Measurements from ENCODE around the gene BABAM2. TPM values are rescaled to one million over a fixed set of nuclear protein-coding genes. Genes with fewer than 3 reads are reported as not detected.

Gene BABAM2
- total RNA-seq, 1 experiment from 2014 or later: 57.6 TPM

DNA sequence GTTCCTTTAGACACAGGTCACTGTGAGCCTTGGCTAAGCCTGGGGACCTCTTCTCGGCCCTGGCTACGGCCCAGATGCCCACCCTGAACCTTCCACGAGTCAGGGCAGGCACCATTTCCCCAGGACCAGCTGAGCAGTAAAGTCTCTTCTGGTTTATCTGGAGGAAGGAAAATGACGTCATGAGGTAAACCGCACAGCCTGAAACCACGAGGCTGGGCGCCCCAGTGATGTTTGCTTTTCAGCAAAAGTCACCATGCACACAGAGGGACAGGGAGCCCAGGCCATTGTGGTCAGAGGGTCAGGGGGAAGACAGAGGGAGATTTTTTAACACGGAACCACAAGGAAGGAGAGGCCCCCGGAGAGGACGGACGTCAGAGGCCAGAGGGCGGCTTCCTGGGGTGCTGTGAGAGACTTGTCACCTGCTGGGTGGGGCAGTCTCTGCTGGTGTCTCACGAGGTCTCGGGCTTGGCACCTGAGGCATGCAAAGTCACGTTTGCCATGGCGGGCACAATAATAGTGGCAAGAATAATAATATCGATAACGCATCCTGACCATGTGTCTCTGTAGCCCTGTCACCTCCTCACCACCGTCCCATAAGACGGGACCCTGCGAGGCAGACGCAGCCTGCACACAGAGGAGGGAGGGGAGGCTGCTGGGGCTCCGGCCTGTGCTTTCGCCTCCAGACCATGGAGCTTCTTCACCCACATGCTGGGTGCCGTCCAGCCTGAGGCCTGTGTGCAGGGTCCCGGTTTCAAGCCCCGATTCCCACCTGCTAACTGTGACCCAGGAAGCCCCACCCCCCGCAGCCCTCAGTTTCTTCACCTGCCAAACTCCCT lies 468.9 kb downstream of the BABAM2 start:
- BruUV-seq (replicated peaks): no TSS peak
- no peak overlapping the region for H3K4me3 Mint-ChIP-seq (ENCODE audit: unreplicated experiment)
- TF ChIP-seq CTCF (IDR thresholded peaks at IDR 0.05; ENCODE audit: unreplicated experiment): no peak
- H3K4me1 Mint-ChIP-seq (ENCODE audit: insufficient read depth, unreplicated experiment): peaks cover 22% of the 10 kb centered on the region
- peak overlapping the region; percentile 47 for H3K27ac Mint-ChIP-seq (ENCODE audit: low read depth, unreplicated experiment)
- ChIA-PET POLR2A (interaction anchor here (1.3 to 3.5 kb wide), 3 partner anchors 14 to 37 kb away, joined by 3 to 17 read pairs (median 6); no protein-coding TSS in a partner anchor), CTCF (interaction anchor here (0.5 to 0.6 kb wide), 2 partner anchors 31 to 1551 kb away, joined by 3 to 5 read pairs; no protein-coding TSS in a partner anchor)
- intact Hi-C loops (cut with micrococcal nuclease): no loop called here
- peak; percentile 40 for DNase-seq (ENCODE audit: unreplicated experiment)
- no peaks in the 10 kb centered on the region for H3K27me3 Mint-ChIP-seq (ENCODE audit: insufficient read depth, unreplicated experiment)
- H3K36me3 Mint-ChIP-seq (ENCODE audit: insufficient read depth, unreplicated experiment): peaks cover 6% of the 10 kb centered on the region
- H3K9me3 Mint-ChIP-seq (ENCODE audit: unreplicated experiment): no peaks in the 10 kb centered on the region

DNA sequence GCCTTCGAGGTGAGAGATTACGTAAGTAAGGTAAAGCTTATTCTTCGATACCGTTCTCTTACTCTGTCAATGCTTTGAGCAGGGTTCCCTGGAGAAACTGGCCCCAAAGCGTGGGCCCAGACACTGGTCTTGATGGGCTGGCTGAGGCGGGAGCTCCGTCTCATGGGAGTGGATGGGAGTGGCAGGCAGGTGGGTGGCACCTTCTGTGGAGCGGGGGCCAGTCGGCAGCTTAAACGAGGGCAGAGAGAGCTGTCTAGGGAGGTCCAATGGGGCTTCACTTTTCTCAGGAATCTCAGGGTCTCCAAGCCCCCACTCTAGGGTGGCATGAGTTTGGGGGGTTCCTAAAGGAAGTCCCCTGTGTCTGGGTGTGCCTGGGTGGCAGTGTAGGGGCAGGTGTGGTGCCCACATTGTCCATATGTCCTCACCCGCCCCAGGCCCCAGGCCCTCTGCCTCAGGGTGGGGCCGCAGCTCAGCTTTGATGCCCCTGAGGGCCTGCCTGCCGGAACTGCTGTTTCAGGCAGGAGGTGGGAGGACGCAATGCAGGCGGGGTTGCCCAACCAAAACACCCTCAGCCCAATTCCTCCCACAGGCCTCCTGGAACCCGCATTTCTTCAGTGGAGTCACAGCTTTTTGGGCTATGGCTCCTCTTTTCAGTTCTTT lies 469.7 kb downstream of the BABAM2 start:
- TF ChIP-seq CTCF (IDR thresholded peaks at IDR 0.05; ENCODE audit: unreplicated experiment): no peak
- ChIA-PET POLR2A (interaction anchor here (1.3 to 3.5 kb wide), 3 partner anchors 13 to 36 kb away, joined by 3 to 17 read pairs (median 6); no protein-coding TSS in a partner anchor), CTCF (interaction anchor here (0.5 to 0.6 kb wide), 2 partner anchors 30 to 1550 kb away, joined by 3 to 5 read pairs; no protein-coding TSS in a partner anchor)
- Mint-ChIP-seq H3K9me3 (ENCODE audit: unreplicated experiment) (no peaks in the 10 kb centered on the region), H3K27me3 (ENCODE audit: insufficient read depth, unreplicated experiment) (no peaks in the 10 kb centered on the region), H3K27ac (ENCODE audit: low read depth, unreplicated experiment) (no peak overlapping the region), H3K4me1 (ENCODE audit: insufficient read depth, unreplicated experiment) (peaks cover 22% of the 10 kb centered on the region), H3K36me3 (ENCODE audit: insufficient read depth, unreplicated experiment) (peaks cover 6% of the 10 kb centered on the region), H3K4me3 (ENCODE audit: unreplicated experiment) (no peak overlapping the region)
- DNase-seq (ENCODE audit: unreplicated experiment): no peak
- intact Hi-C loops (cut with micrococcal nuclease): no loop called here
- no TSS peak for BruUV-seq (replicated peaks)

DNA sequence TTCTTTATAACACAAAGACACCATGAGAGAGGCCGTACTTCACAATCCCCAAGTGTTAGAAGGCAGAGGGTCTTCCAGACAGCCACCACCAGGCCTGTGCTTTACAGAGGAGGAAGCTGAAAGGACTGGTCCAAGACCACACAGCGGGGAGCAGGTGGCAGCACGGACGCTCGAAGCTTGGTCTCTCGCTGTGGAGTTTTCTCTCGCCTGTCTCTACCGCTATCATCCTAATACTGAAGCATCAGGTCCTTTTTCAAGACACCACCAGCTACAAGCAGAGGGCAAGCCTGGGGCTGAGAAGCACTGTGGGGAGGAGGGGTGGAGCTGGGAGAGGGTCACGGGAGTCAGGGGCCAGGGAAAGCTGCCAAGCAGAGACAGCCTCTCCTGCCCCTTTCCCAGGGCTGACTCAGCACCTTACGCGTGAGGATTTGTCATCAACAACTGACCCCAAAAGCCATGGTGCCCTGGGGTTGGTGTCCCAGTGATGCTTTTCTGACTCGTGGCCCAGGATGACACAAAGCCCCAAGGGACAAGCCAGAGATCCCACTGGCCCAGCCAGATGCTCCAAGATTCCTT lies 470.3 kb downstream of the BABAM2 start:
- peak; percentile 55 for DNase-seq (ENCODE audit: unreplicated experiment)
- H3K36me3 Mint-ChIP-seq (ENCODE audit: insufficient read depth, unreplicated experiment): peaks cover 4% of the 10 kb centered on the region
- H3K4me1 Mint-ChIP-seq (ENCODE audit: insufficient read depth, unreplicated experiment): peaks cover 20% of the 10 kb centered on the region
- POLR2A ChIA-PET: interaction anchor here (1.3 to 3.5 kb wide), 3 partner anchors 13 to 85 kb away, joined by 3 to 17 read pairs (median 5); no protein-coding TSS in a partner anchor
- intact Hi-C loops (cut with micrococcal nuclease): no loop called here
- CTCF ChIA-PET: interaction anchor here (0.6 kb wide), 1 partner anchor 385 kb away, joined by 3 read pairs; no protein-coding TSS in a partner anchor
- H3K9me3 Mint-ChIP-seq (ENCODE audit: unreplicated experiment): no peaks in the 10 kb centered on the region
- H3K4me3 Mint-ChIP-seq (ENCODE audit: unreplicated experiment): no peak overlapping the region
- no TSS peak for BruUV-seq (replicated peaks)
- no peaks in the 10 kb centered on the region for H3K27me3 Mint-ChIP-seq (ENCODE audit: insufficient read depth, unreplicated experiment)
- TF ChIP-seq CTCF (IDR thresholded peaks at IDR 0.05; ENCODE audit: unreplicated experiment): no peak
- H3K27ac Mint-ChIP-seq (ENCODE audit: low read depth, unreplicated experiment): no peak overlapping the region

All from MCF 10A (cell line).